D721Med (cell line): ENCODE results near the gene CD274.
A peak's percentile ranks its signal among the peaks of the same experiment; 100 is the strongest.

Experiments
- DNase-seq: peaks from one replicate; pipeline ENCODE4 v3.0.0; 2011; ENCODE audit warnings: low spot score; ENCODE audit not compliant: insufficient read length
- FAIRE-seq: peaks from 2 replicates; lab custom pipeline; 2011; peaks lifted over from hg19 to GRCh38; lab: Jason Lieb, UNC
- CTCF ChIP-seq: IDR thresholded peaks from 2 replicates; pipeline ENCODE4 v1.5.1; 2012; ENCODE audit warnings: mild to moderate bottlenecking, control low read depth; ENCODE audit not compliant: insufficient read depth; ENCODE audit errors: missing control alignments

Gene CD274

GRCh38 chr9:5450359-5451091 lies at the start of gene CD274:
Gene CD274 (plus strand): TSS chr9:5450542. CDS start chr9:5456114, 5,572 bp downstream.
- peak; percentile 46 for TF ChIP-seq CTCF
- FAIRE-seq = no peak

GRCh38 chr9:5402217-5402616 lies 48.1 kb upstream of the CD274 start:
- DNase-seq (no peak), FAIRE-seq (no peak)
- no peak for TF ChIP-seq CTCF

More at GRCh38 chr9:5450359-5451091, at the start of gene CD274:
- peak; percentile 24 for DNase-seq

- DNase-seq (no peak), FAIRE-seq (no peak)
- no peak for TF ChIP-seq CTCF
Observed at GRCh38 chr9:5408596-5408995, 41.7 kb upstream of the CD274 start.

GRCh38 chr9:5416953-5417352 lies 33.4 kb upstream of the CD274 start:
- peak; percentile 21 for FAIRE-seq
- TF ChIP-seq CTCF = no peak
- no peak for DNase-seq

GRCh38 chr9:5418481-5418880 lies 31.9 kb upstream of the CD274 start:
- FAIRE-seq (no peak), DNase-seq (no peak)
- no peak for TF ChIP-seq CTCF

GRCh38 chr9:5419987-5420386 lies 30.4 kb upstream of the CD274 start:
- TF ChIP-seq CTCF = no peak
- FAIRE-seq (no peak), DNase-seq (no peak)

GRCh38 chr9:5421163-5421562 lies 29.2 kb upstream of the CD274 start:
- no peak for TF ChIP-seq CTCF
- DNase-seq = no peak
- no peak for FAIRE-seq
